DND-41 (cell line): Measurements from ENCODE around the gene ACOT9.

Experiments
- ATAC-seq: fragments of 200-7000 bp; cut with Tn5 transposase; 3 replicates; pipeline ENCODE4 v1.9.1; 2021; ENCODE audit warnings: low read depth; ENCODE audit not compliant: insufficient read depth
- DNase-seq: peaks from one replicate; pipeline ENCODE4 v3.0.0-alpha.2; 2020
- H2AFZ ChIP-seq: 2 replicates; pipeline ENCODE4 v1.6.0; 2012; ENCODE audit warnings: low read depth, low read length
- H3K27ac ChIP-seq: 2 replicates; pipeline ENCODE4 v1.5.1; 2012; ENCODE audit warnings: low read length, inconsistent platforms
- H3K27me3 ChIP-seq: fragments of 200-600 bp; sonication (generic); 2 replicates; pipeline ENCODE4 v1.6.0; 2012; ENCODE audit warnings: low read length, mild to moderate bottlenecking, inconsistent platforms; ENCODE audit not compliant: insufficient read depth, poor library complexity
- H3K36me3 ChIP-seq: 2 replicates; pipeline ENCODE4 v1.5.1; 2012; ENCODE audit warnings: low read length, inconsistent platforms; ENCODE audit not compliant: insufficient read depth
- H3K4me1 ChIP-seq: 2 replicates; pipeline ENCODE4 v1.5.1; 2012; ENCODE audit warnings: mild to moderate bottlenecking, low read length; ENCODE audit not compliant: insufficient read depth
- H3K4me2 ChIP-seq: 2 replicates; pipeline ENCODE4 v1.6.0; 2012; ENCODE audit warnings: mild to moderate bottlenecking, moderate library complexity, low read length, inconsistent platforms; ENCODE audit not compliant: insufficient read depth
- H3K4me3 ChIP-seq, 2 experiments: fragments of 200-600 bp in 1 of 2; shearing (Covaris generic) in 1 of 2; 2 replicates each; pipeline ENCODE4 v1.5.1; 2012 to 2016; ENCODE audit warnings: inconsistent platforms in 2 of 2, low read length in 2 of 2, mild to moderate bottlenecking in 2 of 2, low read depth in 1 of 2, moderate library complexity in 1 of 2
- H3K79me2 ChIP-seq: 2 replicates; pipeline ENCODE4 v1.6.0; 2012; ENCODE audit warnings: low read length, inconsistent platforms; ENCODE audit not compliant: insufficient read depth
- H3K9ac ChIP-seq: 2 replicates; pipeline ENCODE4 v1.6.0; 2012; ENCODE audit warnings: low read depth, mild to moderate bottlenecking, inconsistent platforms, low read length, moderate library complexity
- H3K9me3 ChIP-seq: 2 replicates; pipeline ENCODE4 v1.5.1; 2012; ENCODE audit warnings: low read length, moderate library complexity, mild to moderate bottlenecking, inconsistent platforms; ENCODE audit not compliant: insufficient read depth, severe bottlenecking
- H4K20me1 ChIP-seq: 2 replicates; pipeline ENCODE4 v1.6.0; 2012; ENCODE audit warnings: low read length; ENCODE audit not compliant: insufficient read depth
- EZH2 ChIP-seq: IDR thresholded peaks from 3 replicates; pipeline ENCODE4 v1.6.1; 2012; ENCODE audit warnings: borderline replicate concordance, low read depth, mild to moderate bottlenecking, moderate library complexity, low read length, inconsistent platforms; ENCODE audit not compliant: severe bottlenecking
- TF ChIP-seq, protein P1 (sequence below): IDR thresholded peaks from 2 replicates; pipeline ENCODE4 v1.5.1; 2012; ENCODE audit warnings: borderline replicate concordance, low read length, moderate library complexity, mild to moderate bottlenecking; ENCODE audit not compliant: poor library complexity, severe bottlenecking; ENCODE audit errors: extremely low read depth

Gene ACOT9

DNA sequence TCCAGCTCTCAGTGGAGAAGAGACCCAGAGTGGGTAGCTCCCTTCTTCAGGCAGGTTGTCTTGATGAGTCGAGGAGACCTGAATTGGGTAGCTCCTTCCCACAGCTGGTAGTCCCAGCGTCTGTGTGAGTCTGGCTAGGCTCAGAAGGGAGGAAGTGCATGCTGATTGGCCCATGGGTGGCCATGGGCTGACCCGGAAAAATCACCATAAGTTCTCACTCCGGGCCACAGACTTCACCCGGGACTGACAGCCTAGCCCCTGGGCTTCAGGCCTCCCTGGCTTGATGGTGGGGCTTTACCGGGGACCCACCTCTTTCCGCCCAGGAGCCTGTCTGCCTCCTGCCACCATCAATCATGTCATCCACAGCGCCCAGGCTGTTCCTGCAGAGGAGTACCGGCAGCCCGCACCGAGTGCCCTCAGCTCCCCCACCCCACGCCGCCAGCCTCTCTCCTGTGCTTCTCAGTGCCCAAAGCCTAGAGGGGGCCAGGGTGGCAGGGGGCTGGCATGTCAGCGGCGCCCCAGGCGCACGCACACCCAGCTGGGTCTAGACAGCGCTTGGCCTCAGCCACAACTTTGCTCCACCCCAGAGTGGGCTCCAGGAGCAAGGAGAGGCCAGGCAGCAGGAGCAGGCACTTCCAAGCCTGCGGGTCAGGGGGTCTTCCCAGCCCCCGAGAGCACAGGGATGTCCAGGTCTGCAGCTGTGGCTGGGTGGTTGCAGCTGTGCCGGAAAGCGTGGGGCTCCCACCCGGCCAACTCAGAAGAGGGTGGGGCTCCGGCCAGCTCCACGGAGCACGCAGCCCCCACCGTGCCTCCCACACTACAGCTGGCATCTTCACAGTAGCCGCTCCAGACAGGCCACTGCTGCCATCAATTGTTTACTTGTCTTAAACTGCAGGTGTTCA is 23.8 kb upstream of the ACOT9 start:
- Histone ChIP-seq H3K9me3 (no peaks in the 10 kb centered on the region), H3K27ac (no peak overlapping the region), H3K36me3 (no peaks in the 10 kb centered on the region), H3K79me2 (no peaks in the 10 kb centered on the region), H3K4me2 (no peak overlapping the region), H3K9ac (no peak overlapping the region), H3K27me3 (no peaks in the 10 kb centered on the region), H4K20me1 (no peaks in the 10 kb centered on the region), H3K4me3 (no peak overlapping the region), H2AFZ (no peak overlapping the region), H3K4me1 (no peaks in the 10 kb centered on the region)
- ATAC-seq (no peak), DNase-seq (no peak)
- TF ChIP-seq, protein P1, sequence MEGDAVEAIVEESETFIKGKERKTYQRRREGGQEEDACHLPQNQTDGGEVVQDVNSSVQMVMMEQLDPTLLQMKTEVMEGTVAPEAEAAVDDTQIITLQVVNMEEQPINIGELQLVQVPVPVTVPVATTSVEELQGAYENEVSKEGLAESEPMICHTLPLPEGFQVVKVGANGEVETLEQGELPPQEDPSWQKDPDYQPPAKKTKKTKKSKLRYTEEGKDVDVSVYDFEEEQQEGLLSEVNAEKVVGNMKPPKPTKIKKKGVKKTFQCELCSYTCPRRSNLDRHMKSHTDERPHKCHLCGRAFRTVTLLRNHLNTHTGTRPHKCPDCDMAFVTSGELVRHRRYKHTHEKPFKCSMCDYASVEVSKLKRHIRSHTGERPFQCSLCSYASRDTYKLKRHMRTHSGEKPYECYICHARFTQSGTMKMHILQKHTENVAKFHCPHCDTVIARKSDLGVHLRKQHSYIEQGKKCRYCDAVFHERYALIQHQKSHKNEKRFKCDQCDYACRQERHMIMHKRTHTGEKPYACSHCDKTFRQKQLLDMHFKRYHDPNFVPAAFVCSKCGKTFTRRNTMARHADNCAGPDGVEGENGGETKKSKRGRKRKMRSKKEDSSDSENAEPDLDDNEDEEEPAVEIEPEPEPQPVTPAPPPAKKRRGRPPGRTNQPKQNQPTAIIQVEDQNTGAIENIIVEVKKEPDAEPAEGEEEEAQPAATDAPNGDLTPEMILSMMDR, result no peak
- TF ChIP-seq EZH2, result no peak

DNA sequence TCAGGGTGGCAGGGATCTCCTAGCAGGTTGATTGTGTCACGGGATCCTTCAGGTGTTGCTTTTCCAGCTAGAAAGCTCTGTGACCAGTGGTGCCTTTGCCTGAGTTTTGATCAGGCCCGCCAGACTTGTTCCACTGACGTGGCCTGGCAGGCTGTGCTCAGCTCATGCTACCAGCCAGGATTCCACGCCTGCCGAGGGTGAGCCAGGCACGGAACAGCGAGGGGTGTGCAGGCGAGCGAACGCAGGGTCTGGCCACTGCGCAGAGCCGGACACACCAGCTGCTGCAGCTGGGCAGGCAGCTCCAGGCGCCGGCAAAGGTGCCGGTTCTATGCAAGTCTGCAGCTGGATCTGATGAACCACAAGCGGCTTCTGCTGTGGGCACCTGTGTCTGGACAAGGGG is 22.8 kb upstream of the ACOT9 start:
- no peaks in the 10 kb centered on the region for H3K79me2 ChIP-seq
- no peaks in the 10 kb centered on the region for H3K4me1 ChIP-seq
- TF ChIP-seq, protein P1, result no peak
- no peak for TF ChIP-seq EZH2
- ATAC-seq (no peak), DNase-seq (no peak)
- no peak overlapping the region for H2AFZ ChIP-seq
- no peak overlapping the region for H3K9ac ChIP-seq
- no peaks in the 10 kb centered on the region for H3K36me3 ChIP-seq
- no peak overlapping the region for H3K4me2 ChIP-seq
- H3K9me3 ChIP-seq, result no peaks in the 10 kb centered on the region
- no peak overlapping the region for H3K27ac ChIP-seq
- no peak overlapping the region for H3K4me3 ChIP-seq
- H4K20me1 ChIP-seq, result no peaks in the 10 kb centered on the region
- H3K27me3 ChIP-seq, result no peaks in the 10 kb centered on the region

DNA sequence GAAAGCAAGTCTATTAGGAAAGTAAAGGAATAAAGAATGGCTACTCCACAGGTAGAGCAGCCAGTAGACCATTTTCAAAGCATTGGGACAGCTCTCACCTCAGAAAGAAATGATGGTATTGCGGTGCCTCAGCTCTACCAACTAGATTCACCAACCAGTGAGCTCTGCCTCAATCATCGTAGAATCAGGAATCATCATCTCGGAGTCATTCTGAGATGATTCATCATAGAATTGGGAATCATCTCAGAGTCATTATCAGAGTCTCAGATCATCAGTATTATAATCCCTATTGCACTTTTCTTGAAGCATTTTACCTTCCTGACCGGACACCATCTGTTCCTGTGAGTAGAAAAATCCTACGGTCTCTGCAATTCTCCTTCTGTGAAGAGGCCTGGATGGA is 22.4 kb upstream of the ACOT9 start:
- Histone ChIP-seq H3K9me3 (no peaks in the 10 kb centered on the region), H4K20me1 (no peaks in the 10 kb centered on the region), H3K4me3 (no peak overlapping the region), H3K4me2 (no peak overlapping the region), H3K79me2 (no peaks in the 10 kb centered on the region), H2AFZ (no peak overlapping the region), H3K9ac (no peak overlapping the region), H3K27ac (no peak overlapping the region), H3K4me1 (no peaks in the 10 kb centered on the region), H3K36me3 (no peaks in the 10 kb centered on the region), H3K27me3 (no peaks in the 10 kb centered on the region)
- TF ChIP-seq, protein P1, result no peak
- DNase-seq (no peak), ATAC-seq (no peak)
